ENCODE results near the gene KLHL1.

The KLHL1 gene

GRCh38 chr13:69904784-69905183, 203.5 kb downstream of the KLHL1 start:
- TF ChIP-seq CREB1 (IDR thresholded peaks at IDR 0.05; ENCODE audit: low read depth) (no peak), EP300 (IDR thresholded peaks at IDR 0.05; ENCODE audit: borderline replicate concordance) (no peak), NFIC (IDR thresholded peaks at IDR 0.05) (no peak), CEBPB (IDR thresholded peaks at IDR 0.05) (no peak), REST (IDR thresholded peaks at IDR 0.05; ENCODE audit: low read depth) (no peak), FOXM1 (IDR thresholded peaks at IDR 0.05; ENCODE audit: borderline replicate concordance, low read depth) (no peak), EGR1 (IDR thresholded peaks at IDR 0.05) (no peak), RAD21 (IDR thresholded peaks at IDR 0.05; ENCODE audit: low read depth) (no peak), TEAD4 (IDR thresholded peaks at IDR 0.05) (no peak), TAF1 (IDR thresholded peaks at IDR 0.05; ENCODE audit: low read depth) (no peak), USF1 (IDR thresholded peaks at IDR 0.05) (no peak), MAX (IDR thresholded peaks at IDR 0.05) (no peak), ZBTB7A (IDR thresholded peaks at IDR 0.05; ENCODE audit: low read depth) (no peak), YY1 (IDR thresholded peaks at IDR 0.05; ENCODE audit: low read depth) (no peak), TCF12 (IDR thresholded peaks at IDR 0.05; ENCODE audit: low read depth) (no peak)

GRCh38 chr13:69903081-69903480, 205.2 kb downstream of the KLHL1 start:
- TF ChIP-seq RAD21 (IDR thresholded peaks at IDR 0.05; ENCODE audit: low read depth) (no peak), CREB1 (IDR thresholded peaks at IDR 0.05; ENCODE audit: low read depth) (no peak), USF1 (IDR thresholded peaks at IDR 0.05) (no peak), EGR1 (IDR thresholded peaks at IDR 0.05) (no peak)

- no peak for TF ChIP-seq MAX (IDR thresholded peaks at IDR 0.05)
- TF ChIP-seq USF1 (IDR thresholded peaks at IDR 0.05) = no peak
- no peak for TF ChIP-seq TCF12 (IDR thresholded peaks at IDR 0.05; ENCODE audit: low read depth)
- no peak for TF ChIP-seq FOXM1 (IDR thresholded peaks at IDR 0.05; ENCODE audit: borderline replicate concordance, low read depth)
- TF ChIP-seq EGR1 (IDR thresholded peaks at IDR 0.05) = no peak
- TF ChIP-seq CEBPB (IDR thresholded peaks at IDR 0.05) = no peak
- TF ChIP-seq EP300 (IDR thresholded peaks at IDR 0.05; ENCODE audit: borderline replicate concordance) = no peak
- TF ChIP-seq TAF1 (IDR thresholded peaks at IDR 0.05; ENCODE audit: low read depth) = no peak
- no peak for TF ChIP-seq RAD21 (IDR thresholded peaks at IDR 0.05; ENCODE audit: low read depth)
- TF ChIP-seq CREB1 (IDR thresholded peaks at IDR 0.05; ENCODE audit: low read depth) = no peak
- no peak for TF ChIP-seq TEAD4 (IDR thresholded peaks at IDR 0.05)
- TF ChIP-seq ZBTB7A (IDR thresholded peaks at IDR 0.05; ENCODE audit: low read depth) = no peak
- no peak for TF ChIP-seq REST (IDR thresholded peaks at IDR 0.05; ENCODE audit: low read depth)
- TF ChIP-seq NFIC (IDR thresholded peaks at IDR 0.05) = no peak
- no peak for TF ChIP-seq YY1 (IDR thresholded peaks at IDR 0.05; ENCODE audit: low read depth)
These were observed 225.8 kb downstream of the KLHL1 start for GRCh38 chr13:69882451-69882850.

- TF ChIP-seq TCF12 (IDR thresholded peaks at IDR 0.05; ENCODE audit: low read depth) = no peak
These were observed 228.3 kb downstream of the KLHL1 start for GRCh38 chr13:69879936-69880335.

- TF ChIP-seq CREB1 (IDR thresholded peaks at IDR 0.05; ENCODE audit: low read depth) (no peak), REST (IDR thresholded peaks at IDR 0.05; ENCODE audit: low read depth) (no peak), TCF12 (IDR thresholded peaks at IDR 0.05; ENCODE audit: low read depth) (no peak), EGR1 (IDR thresholded peaks at IDR 0.05) (no peak), CEBPB (IDR thresholded peaks at IDR 0.05) (no peak), FOXM1 (IDR thresholded peaks at IDR 0.05; ENCODE audit: borderline replicate concordance, low read depth) (no peak), USF1 (IDR thresholded peaks at IDR 0.05) (no peak), TEAD4 (IDR thresholded peaks at IDR 0.05) (no peak), RAD21 (IDR thresholded peaks at IDR 0.05; ENCODE audit: low read depth) (no peak), YY1 (IDR thresholded peaks at IDR 0.05; ENCODE audit: low read depth) (no peak), MAX (IDR thresholded peaks at IDR 0.05) (no peak), NFIC (IDR thresholded peaks at IDR 0.05) (no peak)
These were observed 235.8 kb downstream of the KLHL1 start for GRCh38 chr13:69872321-69873047.

Measured in Ishikawa (cell line).